Astrocyte of the spinal cord (primary cell): Measurements from ENCODE around the gene CDC42BPB.

Source experiments
- DNase-seq: peaks from one replicate; pipeline ENCODE4 v3.0.0; 2011; ENCODE audit warnings: low read depth, low spot score
- H3K4me3 ChIP-seq: 2 replicates; pipeline ENCODE4 v1.5.1; 2011; ENCODE audit warnings: low read depth, mild to moderate bottlenecking, low read length, moderate library complexity
- in situ Hi-C: cut with HindIII; loops from 2 replicates; pipeline ENCODE4 v1.10.0; 2017; ENCODE audit warnings: low sequenced_read_pairs
- TF ChIP-seq, protein P1 (sequence below): IDR thresholded peaks from 2 replicates; pipeline ENCODE4 v1.5.1; 2012; ENCODE audit warnings: low read depth, mild to moderate bottlenecking, low read length, inconsistent platforms

The CDC42BPB gene

DNA sequence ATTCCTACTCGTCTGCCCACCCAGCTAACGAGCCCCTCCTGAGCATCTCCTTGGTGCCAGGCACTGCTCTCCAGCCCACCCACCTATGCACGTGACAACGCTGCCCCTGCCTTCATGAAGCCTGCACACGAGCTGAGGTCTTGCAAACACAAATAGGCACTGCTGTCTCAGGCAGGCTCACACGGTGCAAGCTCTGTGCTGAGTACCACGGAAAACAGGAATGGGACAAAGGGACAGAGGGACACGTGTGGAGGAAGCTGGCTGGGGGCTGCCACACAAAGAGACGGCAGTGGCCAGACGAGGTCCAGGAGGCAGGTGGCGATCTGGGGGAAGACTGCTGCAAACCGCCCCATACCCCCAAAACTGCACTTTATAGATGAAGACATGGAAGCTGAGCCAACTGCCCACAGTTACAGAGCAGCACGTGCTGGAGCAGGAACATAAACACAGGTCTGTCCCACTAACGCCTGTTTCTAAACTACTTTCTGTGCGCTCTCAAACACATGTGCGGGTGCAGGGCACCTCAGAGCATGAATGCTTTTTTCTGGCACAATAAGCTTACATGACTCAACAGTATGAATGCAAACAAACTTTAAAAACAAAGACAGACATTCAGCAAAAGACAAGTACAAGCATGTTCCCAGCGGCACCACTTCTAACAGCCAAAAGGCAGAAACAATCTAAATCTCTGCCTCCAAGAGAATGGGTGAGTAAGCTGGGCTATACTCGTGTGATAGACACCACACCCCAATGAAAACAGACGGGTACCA is 70.4 kb downstream of the CDC42BPB start:
- H3K4me3 ChIP-seq: no peak overlapping the region
- TF ChIP-seq, protein P1, sequence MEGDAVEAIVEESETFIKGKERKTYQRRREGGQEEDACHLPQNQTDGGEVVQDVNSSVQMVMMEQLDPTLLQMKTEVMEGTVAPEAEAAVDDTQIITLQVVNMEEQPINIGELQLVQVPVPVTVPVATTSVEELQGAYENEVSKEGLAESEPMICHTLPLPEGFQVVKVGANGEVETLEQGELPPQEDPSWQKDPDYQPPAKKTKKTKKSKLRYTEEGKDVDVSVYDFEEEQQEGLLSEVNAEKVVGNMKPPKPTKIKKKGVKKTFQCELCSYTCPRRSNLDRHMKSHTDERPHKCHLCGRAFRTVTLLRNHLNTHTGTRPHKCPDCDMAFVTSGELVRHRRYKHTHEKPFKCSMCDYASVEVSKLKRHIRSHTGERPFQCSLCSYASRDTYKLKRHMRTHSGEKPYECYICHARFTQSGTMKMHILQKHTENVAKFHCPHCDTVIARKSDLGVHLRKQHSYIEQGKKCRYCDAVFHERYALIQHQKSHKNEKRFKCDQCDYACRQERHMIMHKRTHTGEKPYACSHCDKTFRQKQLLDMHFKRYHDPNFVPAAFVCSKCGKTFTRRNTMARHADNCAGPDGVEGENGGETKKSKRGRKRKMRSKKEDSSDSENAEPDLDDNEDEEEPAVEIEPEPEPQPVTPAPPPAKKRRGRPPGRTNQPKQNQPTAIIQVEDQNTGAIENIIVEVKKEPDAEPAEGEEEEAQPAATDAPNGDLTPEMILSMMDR: no peak
- peak; percentile 69 for DNase-seq
- in situ Hi-C loops: no loop called here

GRCh38 chr14:102985665-102986064 is 71.7 kb downstream of the CDC42BPB start:
- in situ Hi-C loops: no loop called here
- H3K4me3 ChIP-seq: no peak overlapping the region
- DNase-seq: no peak
- TF ChIP-seq, protein P1: no peak

DNA sequence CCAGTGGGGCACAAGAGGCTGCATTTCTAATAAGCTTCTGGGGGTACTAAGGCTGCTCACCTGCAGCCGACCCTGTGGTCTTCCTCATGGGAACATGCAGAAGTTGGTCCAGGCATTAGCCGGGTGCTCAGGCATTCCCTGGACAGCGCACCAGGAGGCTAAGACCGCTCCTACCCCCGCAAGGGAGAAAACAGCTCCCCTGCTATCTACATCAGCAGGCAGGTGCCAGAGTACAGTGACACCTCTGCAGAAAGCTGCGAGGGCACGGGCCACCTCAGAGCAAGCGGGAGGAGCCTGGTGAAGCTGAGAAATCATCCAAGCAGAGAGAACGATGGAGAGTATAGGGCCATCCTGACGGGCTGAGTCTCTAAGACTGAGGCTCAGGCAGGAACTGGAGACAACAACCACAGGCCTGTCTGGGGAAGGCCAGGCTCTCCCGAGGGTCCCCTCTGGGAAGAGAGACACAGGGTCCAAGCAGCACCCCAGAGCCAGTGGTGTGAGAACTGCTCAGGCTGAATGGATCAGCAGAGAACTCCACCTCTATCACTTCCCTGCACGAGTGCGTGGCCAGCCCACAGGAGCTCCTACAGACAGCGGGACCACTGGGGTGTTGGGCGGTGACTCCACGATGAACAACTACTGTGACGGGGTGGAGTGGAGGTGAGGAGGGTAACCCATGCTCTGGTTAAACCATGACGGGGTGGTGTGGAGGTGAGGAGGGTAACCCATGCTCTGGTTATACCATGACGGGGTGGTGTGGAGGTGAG is 72.8 kb downstream of the CDC42BPB start:
- in situ Hi-C loops: no loop called here
- TF ChIP-seq, protein P1: no peak
- no peak overlapping the region for H3K4me3 ChIP-seq
- DNase-seq: no peak

DNA sequence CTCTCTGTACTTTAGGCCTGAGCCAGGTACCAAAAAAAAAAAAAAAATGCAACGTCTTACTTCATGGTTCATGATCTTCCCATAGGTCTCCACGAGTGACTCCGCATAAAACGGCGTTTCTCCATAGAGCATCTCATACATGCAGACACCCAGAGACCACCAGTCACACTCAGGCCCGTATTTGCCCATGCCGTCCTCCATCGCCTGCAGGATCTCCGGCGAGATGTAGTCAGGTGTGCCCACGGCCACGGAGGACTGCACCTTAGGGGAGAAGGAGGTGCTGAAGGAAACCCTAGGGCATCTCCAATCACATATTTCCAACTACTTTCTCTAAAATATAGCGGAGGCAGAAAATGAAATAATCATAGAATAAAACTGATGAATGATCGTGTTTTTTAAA is 73.9 kb downstream of the CDC42BPB start:
- DNase-seq: no peak
- in situ Hi-C loops: no loop called here
- TF ChIP-seq, protein P1: no peak
- no peak overlapping the region for H3K4me3 ChIP-seq

DNA sequence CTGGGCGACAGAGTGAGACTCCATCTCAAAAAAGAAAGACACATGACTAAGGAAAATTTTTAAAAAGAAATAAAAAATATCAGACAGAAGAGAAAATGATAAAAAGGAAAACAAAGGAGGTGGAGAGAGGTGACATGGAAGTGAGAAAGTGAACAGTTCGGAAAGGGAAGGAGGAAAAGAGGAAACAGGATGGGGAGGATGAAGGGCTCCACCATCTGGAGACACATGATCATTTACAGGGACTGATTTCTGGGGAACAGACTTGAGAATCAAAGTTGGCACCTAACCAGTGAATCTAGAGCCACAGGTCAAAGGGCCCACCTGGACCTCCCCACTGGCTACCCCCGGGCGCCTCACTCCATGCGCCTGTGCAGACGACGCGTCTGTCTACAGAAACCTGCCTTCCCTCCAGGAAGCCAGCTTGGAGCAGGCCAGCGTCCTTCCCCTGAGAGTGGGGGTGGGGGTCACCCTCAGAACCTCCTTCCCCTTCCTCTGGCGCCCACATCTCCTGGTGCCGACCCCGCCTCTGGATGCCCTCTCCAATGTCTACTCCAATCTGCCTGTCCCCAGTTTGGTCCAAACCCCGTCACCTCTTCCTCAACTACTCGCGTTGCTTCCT is 74.4 kb downstream of the CDC42BPB start:
- TF ChIP-seq, protein P1: no peak
- in situ Hi-C loops: no loop called here
- no peak for DNase-seq

GRCh38 chr14:102980409-102980810 is 76.9 kb downstream of the CDC42BPB start:
- in situ Hi-C loops: no loop called here
- TF ChIP-seq, protein P1: no peak
- no peak overlapping the region for H3K4me3 ChIP-seq
- no peak for DNase-seq

More for the DNA sequence above, 74.4 kb downstream of the CDC42BPB start:
- H3K4me3 ChIP-seq: no peak overlapping the region
